Lung (tissue), 12 donors: Measurements from ENCODE around the gene NT5C2. TPM values are rescaled to one million over a fixed set of nuclear protein-coding genes. Genes with fewer than 3 reads are reported as not detected.
"Not testable (repeated sequence)": the region's sequence is repeated elsewhere in the genome, so short reads cannot be mapped to it uniquely, and the experiment has no call there.

Experiments used
- ATAC-seq: fragments of 200-7000 bp; cut with Tn5 transposase; one replicate; pipeline ENCODE4 v1.9.1; 2020; ENCODE audit warnings: moderate number of reproducible peaks; ENCODE audit not compliant: insufficient read depth, low FRiP score
- DNase-seq, 3 donors: peaks; one replicate each; pipeline ENCODE4 v3.0.0-alpha.2; 2013 to 2017
- H3K27ac ChIP-seq, 2 donors: one replicate each; pipeline ENCODE4 v1.5.1; 2013; ENCODE audit warnings: mild to moderate bottlenecking in 2 of 2, moderate library complexity in 2 of 2, control low read depth in 1 of 2, inconsistent platforms in 1 of 2, low read depth in 1 of 2, low read length in 1 of 2
- H3K27me3 ChIP-seq, 3 donors: one replicate each; pipeline ENCODE4 v1.5.1; 2013; ENCODE audit warnings: low read length in 2 of 3; ENCODE audit not compliant: control insufficient read depth in 3 of 3, insufficient read depth in 3 of 3
- H3K36me3 ChIP-seq, 4 donors: one replicate each; pipeline ENCODE4 v1.5.1; 2013; ENCODE audit warnings: low read length in 4 of 4, mild to moderate bottlenecking in 1 of 4, moderate library complexity in 1 of 4; ENCODE audit not compliant: control insufficient read depth in 4 of 4, insufficient read depth in 4 of 4
- H3K4me1 ChIP-seq, 5 donors: one replicate each; pipeline ENCODE4 v1.5.1; 2013; ENCODE audit warnings: low read length in 5 of 5, mild to moderate bottlenecking in 2 of 5, moderate library complexity in 1 of 5; ENCODE audit not compliant: control insufficient read depth in 5 of 5, insufficient read depth in 5 of 5
- H3K4me3 ChIP-seq: one replicate; pipeline ENCODE4 v1.5.1; 2013; ENCODE audit warnings: mild to moderate bottlenecking, control low read depth, moderate library complexity
- H3K9ac ChIP-seq, 2 donors: one replicate each; pipeline ENCODE4 v1.5.1; 2013; ENCODE audit warnings: low read length in 2 of 2, control low read depth in 1 of 2; ENCODE audit not compliant: insufficient read depth in 1 of 2
- H3K9me3 ChIP-seq, 4 donors: one replicate each; pipeline ENCODE4 v1.5.1; 2013; ENCODE audit warnings: low read length in 3 of 4, mild to moderate bottlenecking in 1 of 4, moderate library complexity in 1 of 4; ENCODE audit not compliant: control insufficient read depth in 4 of 4, insufficient read depth in 3 of 4
- CTCF ChIP-seq: IDR thresholded peaks from 2 replicates; pipeline ENCODE4 v1.5.1; 2012; ENCODE audit warnings: mild to moderate bottlenecking; ENCODE audit errors: control extremely low read depth, extremely low read depth
- WGBS, 2 donors: extraction: QIAGEN DNeasy Blood & Tissue Kit; methylation state at CpG; one replicate each; pipeline ENCODE4 v1.1.7; 2013; 5-methylcytosine and 5-hydroxymethylcytosine counted together
- polyA plus RNA-seq, 2 donors: library from polyadenylated mRNA; stranded (reverse); fragments of 200-250 nt; gene quantifications; one replicate each; pipeline ENCODE4 v1.2.1, GENCODE V29; 2013
- total RNA-seq, 2 donors: library from RNA; depleted of rRNA in 1 of 2; stranded (reverse); fragments of >200 nt in 1 of 2; gene quantifications; one replicate each; pipeline ENCODE4 v1.2.1, GENCODE V29; 2014 to 2021
- donor health status: control.
- donor health status: control.
- donor health status: Bipolar disorder and iron deficiency.
- donor health status: healthy.
- donor health status: DM: yes; HTN: yes; CAD: no.

Gene NT5C2
- total and polyA plus RNA-seq, 4 donors: 32.1 to 178 (median 64.5) TPM

GRCh38 chr10:103207141-103207540, 14.1 kb upstream of the NT5C2 start:
- Histone ChIP-seq H3K9ac (no peak overlapping the region), H3K4me1 (peaks cover 0 to 6% (median 0%) of the 10 kb centered on the region in 5 donors), H3K27ac (no peak overlapping the region), H3K4me3 (no peak overlapping the region), H3K9me3 (no peaks in the 10 kb centered on the region), H3K27me3 (no peaks in the 10 kb centered on the region), H3K36me3 (no peaks in the 10 kb centered on the region)
- DNase-seq (no peak), ATAC-seq (no peak)
- 76 to 82% methylated on average over 2 of the region's 2 CpGs for WGBS, 2 donors
- no peak for TF ChIP-seq CTCF

GRCh38 chr10:103206715-103207114, 13.6 kb upstream of the NT5C2 start:
- not testable (repeated sequence) for H3K27ac ChIP-seq, H3K9ac ChIP-seq, H3K27me3 ChIP-seq, H3K36me3 ChIP-seq, ATAC-seq, H3K9me3 ChIP-seq, H3K4me3 ChIP-seq, DNase-seq, H3K4me1 ChIP-seq
- 77 to 84% methylated on average over 3 of the region's 3 CpGs for WGBS, 2 donors

- not testable (repeated sequence) for H3K9me3 ChIP-seq, DNase-seq, H3K4me1 ChIP-seq, H3K36me3 ChIP-seq, H3K27me3 ChIP-seq, H3K27ac ChIP-seq, ATAC-seq, H3K9ac ChIP-seq, H3K4me3 ChIP-seq
- WGBS, 2 donors: 85 to 86% methylated on average over 4 of the region's 4 CpGs
Measured at GRCh38 chr10:103205401-103205800, 12.3 kb upstream of the NT5C2 start.

DNA sequence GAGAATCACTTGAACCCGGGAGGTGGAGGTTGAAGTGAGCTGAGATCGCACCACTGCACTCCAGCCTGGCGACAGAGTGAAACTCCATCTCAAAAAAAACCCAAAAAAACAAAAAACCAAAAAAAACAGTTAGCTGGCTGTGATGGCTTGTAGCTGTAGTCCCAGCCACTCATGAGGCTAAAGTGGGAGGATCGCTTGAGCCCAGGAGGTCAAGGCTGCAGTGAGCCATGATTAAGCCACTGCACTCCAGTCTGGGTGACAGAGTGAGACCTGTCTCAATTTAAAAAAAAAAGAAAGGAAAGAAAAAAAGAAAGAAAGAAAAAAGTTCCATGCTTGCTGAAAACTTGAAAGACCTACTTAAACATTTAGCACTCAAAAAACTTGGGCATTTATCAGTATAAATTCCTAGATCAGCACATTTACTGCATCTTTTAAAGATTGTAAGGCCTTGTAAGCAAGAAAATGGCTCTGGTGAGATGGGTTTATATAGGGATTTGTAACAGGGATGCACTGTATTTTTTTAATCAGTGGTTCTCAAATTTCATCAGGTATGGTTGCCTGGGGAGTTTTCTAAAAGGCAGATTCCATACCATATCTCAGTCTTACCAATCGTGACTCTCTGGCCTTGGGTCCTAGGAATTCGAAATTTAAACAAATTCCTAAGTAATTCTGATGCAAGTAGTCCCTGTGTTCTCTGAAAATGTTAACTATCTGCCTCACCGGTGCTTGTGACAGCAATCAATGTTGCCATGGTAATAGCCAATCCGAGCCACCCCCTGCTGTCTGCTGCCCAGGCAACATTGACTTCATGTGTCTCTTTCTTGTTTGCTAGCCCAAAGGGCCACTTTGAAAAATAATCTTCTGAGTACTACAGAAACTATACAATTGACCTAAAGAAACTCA, 11.5 kb upstream of the NT5C2 start:
- H3K36me3 ChIP-seq: no peaks in the 10 kb centered on the region

More for the DNA sequence above, 11.5 kb upstream of the NT5C2 start:
- no peak for DNase-seq
- 75 to 86% methylated on average over 8 of the region's 8 CpGs for whole genome bisulfite sequencing, 2 donors
- Histone ChIP-seq H3K27ac (no peak overlapping the region), H3K4me3 (no peak overlapping the region), H3K27me3 (no peaks in the 10 kb centered on the region), H3K9ac (no peak overlapping the region), H3K4me1 (peaks cover 0 to 6% (median 0%) of the 10 kb centered on the region in 5 donors), H3K9me3 (no peaks in the 10 kb centered on the region)
- no peak for ATAC-seq
- TF ChIP-seq CTCF: no peak
